ENCODE results near the gene SLC9A3. TPM values are rescaled to one million over a fixed set of nuclear protein-coding genes. Genes with fewer than 3 reads are reported as not detected.

SLC9A3 gene
- total RNA-seq, 1 donor from 2014 or later: 1.2 TPM

DNA sequence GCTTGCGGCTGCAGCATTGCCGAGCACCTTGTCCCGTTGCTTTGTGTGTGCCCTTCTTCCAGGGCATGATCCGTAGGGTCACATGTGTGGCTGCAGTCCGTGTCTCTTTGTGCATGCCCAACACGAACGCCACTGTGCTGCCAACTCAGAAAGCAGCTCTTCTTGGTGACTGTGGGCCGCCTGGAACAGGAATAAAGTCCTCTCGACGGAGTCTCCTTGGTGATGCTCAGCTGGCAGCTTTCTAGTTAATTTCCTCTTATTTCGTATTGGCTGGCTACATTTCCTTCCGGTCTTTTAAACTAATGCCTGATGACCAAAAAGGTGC, 75.5 kb downstream of the SLC9A3 start:
- Mint-ChIP-seq H3K27ac (ENCODE audit: unreplicated experiment) (no peak overlapping the region), H3K9me3 (ENCODE audit: unreplicated experiment) (peaks cover 22% of the 10 kb centered on the region), H3K4me1 (ENCODE audit: unreplicated experiment) (peaks cover 19% of the 10 kb centered on the region), H3K36me3 (ENCODE audit: unreplicated experiment) (peaks cover 66% of the 10 kb centered on the region), H3K4me3 (ENCODE audit: unreplicated experiment) (no peak overlapping the region), H3K27me3 (ENCODE audit: unreplicated experiment) (no peaks in the 10 kb centered on the region)
- no peak for DNase-seq (ENCODE audit: extremely low spot score, unreplicated experiment)
- TF ChIP-seq, protein P1, sequence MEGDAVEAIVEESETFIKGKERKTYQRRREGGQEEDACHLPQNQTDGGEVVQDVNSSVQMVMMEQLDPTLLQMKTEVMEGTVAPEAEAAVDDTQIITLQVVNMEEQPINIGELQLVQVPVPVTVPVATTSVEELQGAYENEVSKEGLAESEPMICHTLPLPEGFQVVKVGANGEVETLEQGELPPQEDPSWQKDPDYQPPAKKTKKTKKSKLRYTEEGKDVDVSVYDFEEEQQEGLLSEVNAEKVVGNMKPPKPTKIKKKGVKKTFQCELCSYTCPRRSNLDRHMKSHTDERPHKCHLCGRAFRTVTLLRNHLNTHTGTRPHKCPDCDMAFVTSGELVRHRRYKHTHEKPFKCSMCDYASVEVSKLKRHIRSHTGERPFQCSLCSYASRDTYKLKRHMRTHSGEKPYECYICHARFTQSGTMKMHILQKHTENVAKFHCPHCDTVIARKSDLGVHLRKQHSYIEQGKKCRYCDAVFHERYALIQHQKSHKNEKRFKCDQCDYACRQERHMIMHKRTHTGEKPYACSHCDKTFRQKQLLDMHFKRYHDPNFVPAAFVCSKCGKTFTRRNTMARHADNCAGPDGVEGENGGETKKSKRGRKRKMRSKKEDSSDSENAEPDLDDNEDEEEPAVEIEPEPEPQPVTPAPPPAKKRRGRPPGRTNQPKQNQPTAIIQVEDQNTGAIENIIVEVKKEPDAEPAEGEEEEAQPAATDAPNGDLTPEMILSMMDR (IDR thresholded peaks at IDR 0.05): no peak

DNA sequence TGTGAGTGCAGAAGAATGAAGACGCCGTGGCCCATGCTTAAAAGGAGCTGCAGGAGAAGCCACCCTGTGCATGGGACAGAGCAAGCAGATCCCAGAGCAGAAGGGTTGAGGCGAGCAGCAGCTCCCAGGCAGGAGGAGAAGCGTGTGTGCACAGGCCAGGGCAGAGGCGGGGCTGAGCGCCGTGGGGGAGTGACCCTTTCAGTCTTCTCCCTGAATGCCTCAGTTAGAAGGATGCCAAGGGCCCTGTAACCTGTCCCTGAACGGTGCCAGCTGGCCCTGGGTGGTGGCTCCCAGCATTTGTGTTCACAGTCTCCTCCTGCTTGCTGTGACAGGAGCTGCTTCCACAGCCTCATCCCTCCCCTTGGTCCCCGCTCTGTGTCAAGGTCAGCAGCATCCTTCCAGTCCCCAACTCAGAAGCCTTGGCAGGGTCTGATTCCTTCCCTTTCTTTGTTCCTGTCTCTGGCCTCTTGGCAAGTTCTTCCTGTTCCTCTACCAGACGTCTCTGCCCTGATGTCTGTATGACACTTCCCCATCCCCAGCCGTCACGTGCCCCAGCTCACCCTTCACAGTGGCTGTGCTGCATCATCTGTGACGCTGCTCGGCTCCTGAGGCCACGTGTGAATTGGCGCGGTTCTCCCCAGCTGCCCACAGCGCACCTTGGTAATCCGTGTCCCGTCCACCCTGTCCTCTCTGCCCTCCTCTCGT, 76.0 kb downstream of the SLC9A3 start:
- no peak overlapping the region for H3K27ac Mint-ChIP-seq (ENCODE audit: unreplicated experiment)
- TF ChIP-seq, protein P1 (IDR thresholded peaks at IDR 0.05): no peak
- no peak overlapping the region for H3K4me3 Mint-ChIP-seq (ENCODE audit: unreplicated experiment)
- no peak for DNase-seq (ENCODE audit: extremely low spot score, unreplicated experiment)
- H3K9me3 Mint-ChIP-seq (ENCODE audit: unreplicated experiment): peaks cover 22% of the 10 kb centered on the region
- H3K36me3 Mint-ChIP-seq (ENCODE audit: unreplicated experiment): peaks cover 62% of the 10 kb centered on the region
- H3K4me1 Mint-ChIP-seq (ENCODE audit: unreplicated experiment): peaks cover 22% of the 10 kb centered on the region
- no peaks in the 10 kb centered on the region for H3K27me3 Mint-ChIP-seq (ENCODE audit: unreplicated experiment)

DNA sequence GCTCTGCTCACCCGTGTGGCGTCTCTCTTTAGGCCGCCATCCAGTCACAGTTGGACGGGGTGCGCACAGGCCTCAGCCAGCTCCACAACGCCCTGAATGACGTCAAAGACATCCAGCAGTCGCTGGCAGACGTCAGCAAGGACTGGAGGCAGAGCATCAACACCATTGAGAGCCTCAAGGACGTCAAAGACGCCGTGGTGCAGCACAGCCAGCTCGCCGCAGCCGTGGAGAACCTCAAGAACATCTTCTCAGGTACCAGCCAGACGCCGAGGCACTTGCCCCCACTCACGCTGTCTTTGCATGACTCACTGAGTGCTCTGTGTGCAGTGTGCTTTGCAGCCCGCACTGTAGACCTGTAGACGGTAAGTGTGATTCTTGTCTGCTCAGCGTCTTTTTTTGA, 76.7 kb downstream of the SLC9A3 start:
- Mint-ChIP-seq H3K36me3 (ENCODE audit: unreplicated experiment) (peaks cover 56% of the 10 kb centered on the region), H3K27ac (ENCODE audit: unreplicated experiment) (no peak overlapping the region), H3K4me1 (ENCODE audit: unreplicated experiment) (peaks cover 24% of the 10 kb centered on the region), H3K4me3 (ENCODE audit: unreplicated experiment) (no peak overlapping the region), H3K27me3 (ENCODE audit: unreplicated experiment) (no peaks in the 10 kb centered on the region), H3K9me3 (ENCODE audit: unreplicated experiment) (peaks cover 19% of the 10 kb centered on the region)
- DNase-seq (ENCODE audit: extremely low spot score, unreplicated experiment): no peak
- TF ChIP-seq, protein P1 (IDR thresholded peaks at IDR 0.05): no peak

DNA sequence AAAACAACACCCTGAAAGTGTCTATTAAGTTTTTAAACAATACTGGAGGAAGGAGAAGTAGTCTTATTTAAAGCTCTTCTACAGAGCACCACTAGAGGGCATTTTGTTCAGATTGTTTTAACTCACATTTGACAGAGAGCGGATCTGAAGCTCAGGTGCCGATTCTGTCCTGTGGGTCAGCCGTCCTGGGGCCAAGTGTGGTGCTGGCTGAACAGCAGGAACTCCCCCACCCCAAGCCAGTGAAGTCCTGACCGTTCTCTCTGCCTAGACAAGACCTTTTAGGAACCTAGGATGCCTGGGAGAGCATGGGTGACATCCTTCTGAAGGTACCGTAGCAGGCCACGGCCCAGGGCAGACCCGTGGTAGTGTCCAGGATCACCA, 77.4 kb downstream of the SLC9A3 start:
- H3K27ac Mint-ChIP-seq (ENCODE audit: unreplicated experiment): peak overlapping the region; percentile 57
- no peak for DNase-seq (ENCODE audit: extremely low spot score, unreplicated experiment)
- H3K4me1 Mint-ChIP-seq (ENCODE audit: unreplicated experiment): peaks cover 30% of the 10 kb centered on the region
- TF ChIP-seq, protein P1 (IDR thresholded peaks at IDR 0.05): peak; percentile 67
- H3K36me3 Mint-ChIP-seq (ENCODE audit: unreplicated experiment): peaks cover 50% of the 10 kb centered on the region
- H3K4me3 Mint-ChIP-seq (ENCODE audit: unreplicated experiment): no peak overlapping the region
- H3K27me3 Mint-ChIP-seq (ENCODE audit: unreplicated experiment): no peaks in the 10 kb centered on the region
- H3K9me3 Mint-ChIP-seq (ENCODE audit: unreplicated experiment): peaks cover 13% of the 10 kb centered on the region

DNA sequence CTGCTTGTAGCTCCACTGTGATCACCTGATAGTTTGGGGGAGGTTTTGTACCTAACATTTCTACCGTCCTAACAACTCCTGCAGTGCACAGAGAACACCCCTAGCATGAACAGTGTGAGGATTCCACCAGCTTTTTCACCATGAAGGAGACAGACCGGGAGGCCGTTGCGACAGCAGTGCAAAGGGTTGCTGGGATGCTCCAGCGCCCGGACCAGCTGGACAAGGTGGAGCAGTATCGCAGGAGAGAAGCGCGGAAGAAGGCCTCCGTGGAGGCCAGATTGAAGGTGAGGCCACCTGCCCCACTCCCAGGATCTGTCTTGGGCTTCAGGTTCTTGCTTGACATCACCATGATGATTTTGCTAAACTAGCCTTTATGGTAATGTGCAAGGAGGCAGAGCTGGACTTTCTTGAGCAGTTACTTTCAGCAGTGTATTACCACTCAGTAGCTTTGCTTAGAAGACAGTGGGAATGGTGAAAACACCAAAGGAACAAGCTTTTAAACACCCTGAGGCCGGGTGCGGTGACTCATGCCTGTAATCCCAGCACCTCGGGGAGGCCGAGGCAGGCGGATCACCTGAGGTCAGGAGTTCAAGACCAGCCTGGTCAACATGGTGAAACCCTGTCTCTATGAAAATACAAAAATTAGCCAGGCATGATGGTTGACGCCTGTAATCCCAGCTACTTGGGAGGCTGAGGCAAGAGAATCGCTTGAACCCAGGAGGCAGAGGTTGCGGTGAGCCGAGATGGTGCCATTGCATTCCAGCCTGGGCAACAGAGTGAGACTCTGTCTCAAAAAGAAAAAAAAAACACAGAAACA, 78.0 kb downstream of the SLC9A3 start:
- DNase-seq (ENCODE audit: extremely low spot score, unreplicated experiment): no peak
- no peaks in the 10 kb centered on the region for H3K27me3 Mint-ChIP-seq (ENCODE audit: unreplicated experiment)
- H3K4me3 Mint-ChIP-seq (ENCODE audit: unreplicated experiment): no peak overlapping the region
- H3K4me1 Mint-ChIP-seq (ENCODE audit: unreplicated experiment): peaks cover 34% of the 10 kb centered on the region
- peak overlapping the region; percentile 57 for H3K27ac Mint-ChIP-seq (ENCODE audit: unreplicated experiment)
- TF ChIP-seq, protein P1 (IDR thresholded peaks at IDR 0.05): no peak
- peaks cover 7% of the 10 kb centered on the region for H3K9me3 Mint-ChIP-seq (ENCODE audit: unreplicated experiment)
- peaks cover 44% of the 10 kb centered on the region for H3K36me3 Mint-ChIP-seq (ENCODE audit: unreplicated experiment)
